ENCODE measurements around the gene PLEKHA7.

- no peak for TF ChIP-seq EZH2 (IDR thresholded peaks at IDR 0.05; ENCODE audit: borderline replicate concordance, low read depth, low read length, poor library complexity, severe bottlenecking)
- no peak for TF ChIP-seq CTCF (conservative IDR thresholded peaks at IDR 0.05; ENCODE audit: low read depth, low read length)
These were observed 16.6 kb downstream of the PLEKHA7 start for GRCh38 chr11:16997624-16998023.
